GM12875 (cell line): ENCODE results near the gene ALOX5.

Source experiments
- H3K4me3 ChIP-seq: one replicate; pipeline ENCODE4 v1.5.1; 2011; ENCODE audit warnings: low read depth, low read length, control low read depth
- TF ChIP-seq, protein P1 (sequence below): IDR thresholded peaks from 2 replicates; pipeline ENCODE4 v1.5.1; 2011; ENCODE audit warnings: low read depth, mild to moderate bottlenecking, control low read depth, inconsistent platforms, low read length, moderate library complexity, borderline replicate concordance; ENCODE audit not compliant: insufficient read depth

ALOX5 gene

DNA sequence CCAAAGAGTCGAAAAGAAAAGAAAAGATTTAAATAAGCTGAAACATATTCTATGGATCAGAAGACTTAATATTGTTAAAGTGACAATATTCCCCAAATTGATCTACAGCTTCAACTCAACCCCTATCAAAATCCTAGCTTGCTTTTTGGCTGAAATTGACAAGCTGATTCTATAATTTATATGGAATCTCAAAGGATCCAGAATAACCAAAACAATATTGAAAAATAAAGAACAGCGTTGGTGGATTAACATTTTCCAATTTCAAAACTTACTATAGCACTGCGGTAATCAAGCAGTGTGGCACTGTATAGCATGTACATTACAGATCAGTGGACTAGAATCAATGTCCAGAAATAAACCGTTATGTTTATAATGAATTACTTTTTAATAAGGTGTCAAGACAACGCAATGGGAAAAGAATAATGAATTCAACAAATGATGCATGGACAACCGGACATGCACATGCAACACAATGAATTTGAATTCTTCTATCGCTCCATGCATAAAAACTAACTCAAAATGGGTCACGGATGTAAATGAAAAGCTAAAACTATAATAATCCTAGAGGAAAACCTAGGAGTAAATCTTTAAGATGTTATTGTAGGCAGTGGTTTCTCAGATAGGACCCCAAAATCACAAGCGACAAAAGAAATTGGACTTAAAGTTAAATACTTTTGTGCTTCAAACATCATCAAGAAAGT is 1.6 kb upstream of the ALOX5 start:
- TF ChIP-seq, protein P1, sequence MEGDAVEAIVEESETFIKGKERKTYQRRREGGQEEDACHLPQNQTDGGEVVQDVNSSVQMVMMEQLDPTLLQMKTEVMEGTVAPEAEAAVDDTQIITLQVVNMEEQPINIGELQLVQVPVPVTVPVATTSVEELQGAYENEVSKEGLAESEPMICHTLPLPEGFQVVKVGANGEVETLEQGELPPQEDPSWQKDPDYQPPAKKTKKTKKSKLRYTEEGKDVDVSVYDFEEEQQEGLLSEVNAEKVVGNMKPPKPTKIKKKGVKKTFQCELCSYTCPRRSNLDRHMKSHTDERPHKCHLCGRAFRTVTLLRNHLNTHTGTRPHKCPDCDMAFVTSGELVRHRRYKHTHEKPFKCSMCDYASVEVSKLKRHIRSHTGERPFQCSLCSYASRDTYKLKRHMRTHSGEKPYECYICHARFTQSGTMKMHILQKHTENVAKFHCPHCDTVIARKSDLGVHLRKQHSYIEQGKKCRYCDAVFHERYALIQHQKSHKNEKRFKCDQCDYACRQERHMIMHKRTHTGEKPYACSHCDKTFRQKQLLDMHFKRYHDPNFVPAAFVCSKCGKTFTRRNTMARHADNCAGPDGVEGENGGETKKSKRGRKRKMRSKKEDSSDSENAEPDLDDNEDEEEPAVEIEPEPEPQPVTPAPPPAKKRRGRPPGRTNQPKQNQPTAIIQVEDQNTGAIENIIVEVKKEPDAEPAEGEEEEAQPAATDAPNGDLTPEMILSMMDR: no peak
- H3K4me3 ChIP-seq: peak overlapping the region; percentile 94

DNA sequence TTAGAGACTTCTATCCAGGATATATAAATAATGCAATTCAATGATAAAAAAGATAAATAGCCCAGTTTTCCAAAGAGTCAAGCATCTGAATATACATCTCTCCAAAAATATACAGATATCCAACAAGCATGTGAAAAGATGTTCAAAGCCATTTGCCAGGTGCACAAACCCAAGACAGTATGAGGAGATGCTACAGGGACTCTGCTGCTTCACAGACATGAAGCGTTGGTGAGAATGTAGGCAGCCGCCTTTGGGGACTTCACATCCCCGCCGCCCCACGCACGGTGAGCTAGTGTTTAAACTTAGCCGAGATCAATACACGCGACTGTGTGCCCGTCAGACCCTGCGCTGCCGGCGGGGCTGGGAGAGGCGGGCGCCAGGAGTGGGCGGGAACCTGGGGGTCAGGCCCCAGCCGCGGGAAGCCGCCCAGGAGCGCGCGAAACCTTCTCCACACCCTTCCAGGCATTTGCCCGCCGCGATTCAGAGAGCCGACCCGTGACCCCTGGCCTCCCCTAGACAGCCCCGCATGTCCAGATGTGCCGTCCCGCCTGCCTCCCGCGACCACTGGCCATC is 927 bp upstream of the ALOX5 start:
- peak overlapping the region; percentile 94 for H3K4me3 ChIP-seq
- TF ChIP-seq, protein P1: no peak

DNA sequence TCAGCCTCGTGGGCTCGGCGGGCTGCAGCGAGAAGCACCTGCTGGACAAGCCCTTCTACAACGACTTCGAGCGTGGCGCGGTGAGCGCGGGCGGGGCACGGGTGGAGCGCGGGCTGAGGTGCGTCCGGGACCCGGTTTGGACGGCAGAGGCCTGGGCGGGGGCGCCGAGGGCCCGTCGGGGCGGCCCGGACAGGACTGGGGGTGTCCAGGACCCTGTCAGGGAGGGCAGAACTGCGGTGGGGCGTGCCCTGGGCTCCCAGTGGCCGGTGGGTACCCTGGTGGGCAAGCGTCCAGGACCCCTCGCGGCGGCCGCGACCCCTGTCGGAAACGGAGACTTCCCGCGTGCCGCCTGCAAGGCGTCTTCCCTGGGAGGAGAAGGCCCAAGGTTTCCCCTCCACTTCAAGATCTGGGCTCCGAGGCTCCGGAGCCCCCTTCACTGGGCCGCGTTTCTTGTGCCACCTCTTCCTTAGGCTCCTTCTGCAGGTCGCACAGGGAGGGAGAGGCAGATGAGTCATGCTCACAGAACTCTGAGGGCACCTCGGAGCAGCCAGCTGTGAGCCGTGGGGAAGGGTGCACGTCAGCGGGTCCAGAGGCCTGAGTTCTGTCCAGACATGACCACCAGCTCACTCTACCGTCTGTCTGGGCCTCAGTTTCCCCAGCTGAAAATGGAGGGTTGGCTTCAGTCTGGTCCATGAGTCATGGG is 485 bp downstream of the ALOX5 start:
- peak overlapping the region; percentile 94 for H3K4me3 ChIP-seq
- TF ChIP-seq, protein P1: no peak

GRCh38 chr10:45375101-45375500 is 1.1 kb downstream of the ALOX5 start:
- TF ChIP-seq, protein P1: no peak
- H3K4me3 ChIP-seq: peak overlapping the region; percentile 94

- peak overlapping the region; percentile 94 for H3K4me3 ChIP-seq
- TF ChIP-seq, protein P1: no peak
Observed at GRCh38 chr10:45375716-45376231, 1.8 kb downstream of the ALOX5 start.

- TF ChIP-seq, protein P1: no peak
- H3K4me3 ChIP-seq: no peak overlapping the region
Observed at GRCh38 chr10:45376371-45376801, 2.4 kb downstream of the ALOX5 start.
